ENCODE measurements around the gene LPXN.
A peak's percentile ranks its signal among the peaks of the same experiment; 100 is the strongest.
"Not testable (repeated sequence)": the region's sequence is repeated elsewhere in the genome, so short reads cannot be mapped to it uniquely, and the experiment has no call there.

LPXN gene

DNA sequence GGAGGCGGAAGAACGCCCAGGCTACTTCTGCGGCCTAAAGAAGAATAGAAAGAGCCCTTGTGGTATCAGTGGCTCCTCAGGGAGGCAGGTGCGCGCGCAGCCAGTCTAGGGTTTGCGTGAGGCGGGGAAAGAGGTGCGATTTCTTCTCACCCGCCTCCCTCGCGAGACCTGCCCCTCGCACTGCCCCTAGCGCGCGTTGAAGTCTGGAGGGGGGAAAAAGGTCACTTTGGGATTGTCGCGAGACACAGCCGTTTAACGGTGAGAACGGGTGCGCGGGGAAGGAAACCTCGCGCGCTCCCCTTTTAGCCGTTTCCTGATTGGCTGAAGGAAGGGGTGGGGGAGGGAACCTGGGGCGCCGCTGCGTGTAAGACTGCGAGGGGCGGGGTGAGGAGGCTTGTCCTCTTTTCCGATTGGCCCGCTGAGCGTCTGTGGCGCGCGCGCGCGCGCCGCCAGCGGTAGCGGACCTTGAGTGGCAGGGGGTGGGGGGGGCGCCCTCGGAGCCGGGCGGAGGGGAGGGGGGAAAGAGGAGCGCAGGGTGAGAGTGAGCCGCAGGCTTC is 3.1 kb upstream of the LPXN start, which contains the start of gene ZFP91:
Gene ZFP91 (plus strand): TSS at position 429 of the 557 bp plus-strand sequence. CDS start 219 bp downstream, outside the sequence.
- peak; percentile 79 for DNase-seq

DNA sequence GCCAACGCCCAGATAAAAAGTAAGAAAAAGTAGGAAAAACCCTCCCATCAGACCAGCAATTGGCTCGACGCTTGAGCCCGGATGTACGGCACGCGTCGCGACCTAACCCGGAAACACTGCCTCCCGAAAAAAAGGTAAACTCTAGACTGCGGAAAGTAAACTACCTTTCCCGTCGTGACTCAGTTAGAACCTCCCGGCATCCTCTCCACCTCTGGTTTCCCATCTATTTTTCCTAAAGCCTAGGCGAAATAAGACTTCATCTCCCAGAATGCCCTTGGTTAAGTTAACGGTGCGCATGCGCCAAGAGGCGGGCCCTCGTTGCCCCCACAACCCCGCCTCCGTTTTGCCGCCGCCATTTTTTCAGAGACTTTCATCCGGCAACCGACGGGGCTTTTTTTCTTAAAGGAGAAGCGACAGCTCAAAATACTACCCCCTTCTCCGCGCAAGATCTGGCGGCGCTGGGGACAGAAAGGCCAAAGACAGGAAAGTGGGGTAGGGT is 2.5 kb upstream of the LPXN start:
- peak; percentile 78 for DNase-seq

GRCh38 chr11:58577555-58578135 is 2.0 kb upstream of the LPXN start:
- DNase-seq, result no peak

- DNase-seq, result no peak
These were observed 1.3 kb upstream of the LPXN start for GRCh38 chr11:58576887-58577471.

- DNase-seq, result no peak
These were observed 775 bp downstream of the LPXN start for GRCh38 chr11:58574881-58575280.

DNA sequence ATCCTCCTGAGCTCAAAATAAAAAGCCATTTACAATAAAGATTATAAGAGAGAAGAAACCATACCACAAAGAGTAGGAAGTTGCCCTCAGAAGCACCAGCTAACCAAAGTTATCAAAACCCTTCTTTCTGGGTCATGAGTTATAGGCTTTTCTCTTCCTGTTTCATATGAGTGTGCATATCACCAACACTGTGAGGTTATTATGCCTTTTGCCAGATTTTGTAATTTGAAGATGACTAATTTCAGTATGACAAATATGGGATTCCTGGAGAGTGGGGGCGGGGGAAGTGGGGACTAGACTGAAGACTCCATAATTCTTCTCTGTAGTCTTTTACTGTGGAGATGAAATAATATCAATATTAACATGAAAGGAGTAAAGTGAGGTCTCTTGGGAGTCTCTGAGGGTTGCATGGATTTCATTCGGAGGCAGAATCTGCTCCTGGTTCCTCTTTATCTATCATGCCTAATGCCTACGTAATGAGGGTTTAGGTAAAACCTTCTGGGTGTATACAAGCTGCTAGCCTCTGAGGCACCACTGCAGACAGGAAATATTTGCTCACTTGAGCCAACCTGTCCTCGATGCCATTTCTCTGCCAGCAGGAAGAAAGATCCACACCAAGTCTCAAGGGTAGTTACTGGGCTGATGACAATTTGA is 2.1 kb downstream of the LPXN start:
- no peak for DNase-seq

GRCh38 chr11:58572906-58573305 is 2.8 kb downstream of the LPXN start:
- DNase-seq, result not testable (repeated sequence)

DNA sequence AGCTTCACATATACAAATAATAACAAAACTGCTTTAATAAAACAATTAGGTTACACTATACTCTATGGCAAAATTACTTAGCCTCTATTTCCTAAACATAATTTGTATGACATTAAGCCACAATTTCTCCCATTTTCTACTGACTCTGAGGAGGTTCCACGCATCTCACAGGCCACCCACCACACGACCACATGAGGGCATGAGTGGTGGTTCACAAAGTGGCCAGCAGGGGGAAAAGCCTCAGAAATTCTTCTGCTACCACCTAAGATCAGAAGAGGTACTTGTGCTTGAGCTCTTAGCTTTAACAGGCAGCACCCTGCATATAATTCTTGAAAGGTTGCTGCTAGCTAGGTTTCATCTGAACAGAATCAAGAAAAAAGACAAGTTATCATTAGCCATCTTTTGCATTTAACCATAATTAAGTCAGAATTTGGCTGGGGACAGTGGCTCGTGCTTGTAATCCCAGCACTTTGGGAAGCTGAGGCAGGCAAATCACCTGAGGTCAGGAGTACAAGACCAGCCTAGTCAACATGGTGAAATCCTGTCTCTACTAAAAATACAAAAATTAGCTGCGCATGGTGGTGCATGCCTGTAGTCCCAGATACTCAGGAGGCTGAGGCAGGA is 7.7 kb downstream of the LPXN start:
- no peak for DNase-seq

GRCh38 chr11:58564231-58564630 is 11.4 kb downstream of the LPXN start:
- no peak for DNase-seq

DNA sequence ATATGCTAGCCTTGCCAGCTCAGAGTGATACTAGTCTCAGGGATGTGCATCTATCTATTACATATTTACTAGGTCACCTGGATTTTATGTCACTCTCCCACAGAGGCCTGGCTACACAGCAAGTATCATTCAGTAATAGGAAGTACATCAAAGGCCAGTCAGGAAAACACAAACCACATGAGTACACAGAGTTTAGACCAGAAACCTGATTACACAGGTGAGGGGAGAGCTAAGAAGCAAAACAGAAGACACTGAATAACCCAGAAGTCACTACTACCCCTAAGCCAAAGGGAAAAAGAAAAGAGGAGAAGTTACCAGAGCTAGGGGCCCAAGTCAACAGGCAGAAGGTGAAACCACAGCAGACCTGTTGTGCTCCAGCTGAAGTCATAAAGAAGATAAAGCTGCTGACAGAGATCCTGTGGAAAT is 13.3 kb downstream of the LPXN start:
- DNase-seq, result no peak

GRCh38 chr11:58561394-58562098 is 14.1 kb downstream of the LPXN start:
- DNase-seq, result no peak

- DNase-seq, result no peak
These were observed 14.8 kb downstream of the LPXN start for GRCh38 chr11:58560842-58561241.

- DNase-seq, result no peak
These were observed 26.0 kb downstream of the LPXN start for GRCh38 chr11:58549644-58550043.

- DNase-seq, result no peak
These were observed 28.8 kb downstream of the LPXN start for GRCh38 chr11:58546841-58547240.

GRCh38 chr11:58531865-58532341 is 43.8 kb downstream of the LPXN start:
- DNase-seq, result no peak

DNA sequence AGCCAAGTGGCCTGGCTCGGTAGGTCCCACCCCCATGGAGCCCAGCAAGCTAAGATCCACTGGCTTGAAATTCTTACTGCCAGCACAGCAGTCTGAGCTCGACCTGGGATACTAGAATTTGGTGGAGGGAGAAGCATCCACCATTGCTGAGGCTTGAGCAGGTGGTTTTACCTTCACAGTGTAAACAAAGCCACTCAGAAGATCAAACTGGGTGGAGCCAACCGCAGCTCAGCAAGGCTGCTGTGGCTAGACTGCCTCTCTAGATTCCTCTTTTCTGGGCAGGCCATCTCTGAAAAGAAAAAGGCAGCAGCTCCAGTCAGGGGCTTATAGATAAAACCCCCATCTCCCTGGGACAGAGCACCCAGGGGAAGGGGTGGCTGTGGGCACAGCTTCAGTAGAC is 45.4 kb downstream of the LPXN start:
- DNase-seq, result no peak

- DNase-seq, result no peak
These were observed 48.2 kb downstream of the LPXN start for GRCh38 chr11:58527429-58527828.

DNA sequence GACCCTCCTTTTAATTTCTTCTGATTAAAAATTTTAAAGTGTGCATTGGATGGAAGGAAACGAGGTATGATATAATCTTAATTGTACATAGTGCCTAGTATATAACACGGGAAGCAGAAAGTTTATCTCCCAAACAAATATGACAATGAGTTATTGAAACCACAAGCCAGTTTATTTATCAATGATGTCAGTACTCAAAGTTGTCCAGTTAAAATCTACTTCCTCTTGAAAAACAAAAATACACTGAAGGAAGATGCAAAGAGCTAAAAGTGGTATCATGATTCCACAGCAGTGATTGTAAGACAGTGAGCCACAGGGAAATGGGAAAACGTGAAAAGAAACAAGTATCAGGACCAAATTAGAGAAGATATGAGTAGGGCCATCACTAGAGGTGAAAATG is 48.9 kb downstream of the LPXN start:
- no peak for DNase-seq

- DNase-seq, result no peak
These were observed 50.5 kb downstream of the LPXN start for GRCh38 chr11:58525037-58525614.

- peak; percentile 17 for DNase-seq
These were observed 51.2 kb downstream of the LPXN start for GRCh38 chr11:58524232-58525036.

GRCh38 chr11:58513747-58514367 is 61.8 kb downstream of the LPXN start:
- DNase-seq, result peak; percentile 0

Measured in NCI-H2171 (cell line).